GM18520 (cell line): ENCODE results near the gene MRS2.

Experiments used
- ATAC-seq: cut with Tn5 transposase; IDR thresholded peaks from one replicate; pipeline ENCODE4 v1.9.1; 2021; ENCODE audit not compliant: unreplicated experiment

MRS2 gene

DNA sequence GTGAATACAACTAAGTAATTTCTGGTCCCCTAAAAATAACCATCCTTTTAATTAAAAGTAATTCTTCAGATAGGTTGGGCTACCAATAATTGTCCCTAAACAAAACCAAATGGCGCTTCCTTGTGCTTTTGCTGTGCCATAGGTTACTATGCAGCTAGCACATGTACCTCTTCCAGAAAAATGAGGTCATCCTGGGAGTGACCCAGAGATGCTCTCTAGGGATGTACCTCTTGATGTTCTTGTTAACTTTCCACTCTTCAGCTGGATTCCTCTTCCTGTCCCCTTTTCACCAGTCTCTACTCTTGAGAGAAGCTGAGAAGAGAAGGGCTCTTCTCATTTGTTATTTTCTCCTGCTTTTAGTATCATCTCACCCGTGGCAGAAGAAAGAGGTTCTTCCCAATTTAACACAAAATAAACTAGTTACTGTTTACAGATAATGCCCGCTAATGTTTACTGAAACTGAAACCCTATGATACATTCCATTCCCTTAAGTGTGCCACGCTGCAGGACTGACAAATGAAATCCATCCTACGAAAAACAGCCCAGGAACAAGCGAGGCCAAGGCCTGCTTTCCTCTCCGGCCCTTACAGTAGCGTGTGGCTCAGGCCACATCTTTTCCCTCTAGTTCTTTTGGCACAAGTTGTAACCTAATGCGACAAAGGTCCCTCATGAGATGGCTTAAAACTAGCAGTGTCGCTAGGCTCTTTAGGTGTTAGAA is 24.2 kb downstream of the MRS2 start:
- no peak for ATAC-seq

GRCh38 chr6:24428615-24429014 is 25.9 kb downstream of the MRS2 start:
- ATAC-seq = no peak

- ATAC-seq = no peak
Observed at GRCh38 chr6:24429146-24429545, 26.4 kb downstream of the MRS2 start.

- ATAC-seq = no peak
Observed at GRCh38 chr6:24430086-24430485, 27.4 kb downstream of the MRS2 start.

- ATAC-seq = no peak
Observed at GRCh38 chr6:24431045-24431451, 28.3 kb downstream of the MRS2 start.

DNA sequence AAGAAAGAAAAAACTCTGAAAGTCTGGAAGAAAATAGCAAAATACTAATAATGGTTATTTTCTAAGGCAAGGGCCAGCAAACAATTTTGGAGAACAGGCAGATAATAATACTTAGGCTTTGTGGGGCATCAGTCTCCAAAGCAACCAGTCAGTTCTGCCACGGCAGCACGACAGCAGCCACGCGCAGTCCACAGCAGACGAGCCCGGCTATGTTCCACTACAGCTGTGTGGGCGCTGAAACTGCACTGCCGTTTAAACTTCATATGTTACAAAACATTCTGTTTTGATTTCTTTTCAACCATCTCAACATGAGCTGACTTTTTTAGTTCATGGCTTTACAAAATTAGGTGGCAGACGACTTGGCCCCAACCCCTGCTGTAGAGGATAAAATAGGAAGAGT is 29.9 kb downstream of the MRS2 start:
- no peak for ATAC-seq

GRCh38 chr6:24436979-24437378 is 34.2 kb downstream of the MRS2 start:
- no peak for ATAC-seq

DNA sequence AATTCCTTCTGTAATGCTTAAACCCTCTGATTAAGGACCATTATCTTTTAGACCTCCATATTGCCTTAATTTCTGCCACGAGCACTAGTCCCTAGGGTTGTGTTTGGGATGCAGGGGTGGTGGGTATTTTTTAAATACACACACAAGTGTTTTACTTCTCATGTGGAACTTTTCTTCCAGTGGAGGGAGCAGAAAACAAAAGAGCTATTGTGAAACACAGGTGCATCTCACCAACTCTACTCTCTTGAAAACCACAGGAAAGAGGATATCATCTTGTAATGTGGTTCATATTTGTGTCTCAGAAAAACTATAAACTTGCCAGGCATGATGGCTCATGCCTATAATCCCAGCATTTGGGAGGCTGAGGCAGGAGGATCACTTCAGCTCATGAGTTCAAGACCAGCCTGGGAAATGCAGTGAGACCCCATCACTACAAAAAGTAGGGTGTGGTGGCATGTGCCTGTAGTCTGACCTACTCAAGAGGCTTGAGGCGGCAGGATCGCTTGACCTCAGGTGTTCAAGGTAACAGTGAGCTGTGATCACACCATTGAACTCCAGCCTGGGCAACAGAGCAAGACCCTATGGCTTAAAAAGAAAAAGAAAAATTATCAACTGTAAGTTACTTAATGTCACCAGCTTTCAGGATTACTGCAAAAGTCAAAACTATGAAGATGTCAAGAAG is 37.3 kb downstream of the MRS2 start:
- ATAC-seq = no peak

DNA sequence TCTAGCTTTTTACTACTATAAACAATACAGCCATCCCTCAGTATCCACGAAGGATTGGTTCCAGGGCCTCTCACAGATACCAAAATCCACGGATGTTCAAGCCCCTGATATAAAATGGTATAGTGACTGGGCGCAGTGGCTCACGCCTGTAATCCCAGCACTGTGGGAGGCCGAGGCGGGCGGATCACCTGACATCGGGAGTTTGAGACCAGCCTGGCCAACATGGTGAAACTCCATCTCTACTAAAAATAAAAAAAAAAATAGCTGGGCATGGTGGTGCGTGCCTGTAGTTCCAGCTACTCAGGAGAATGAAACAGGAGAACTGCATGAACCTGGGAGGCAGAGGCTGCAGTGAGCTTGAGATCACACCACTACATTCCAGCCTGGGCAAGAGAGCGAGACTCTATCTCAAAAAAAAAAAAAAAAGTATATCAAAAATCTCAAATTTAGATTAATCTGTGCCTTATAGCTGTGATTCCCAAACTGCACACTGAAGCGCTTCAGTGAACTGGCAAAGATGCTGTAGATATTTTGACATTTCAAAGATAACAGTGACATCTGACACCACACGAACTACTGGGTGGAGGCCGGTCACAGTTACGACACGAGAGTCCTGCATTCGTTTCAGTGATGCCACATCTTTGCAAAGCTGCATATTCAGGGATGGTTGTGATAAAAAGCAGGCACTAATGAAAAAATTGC is 38.3 kb downstream of the MRS2 start:
- no peak for ATAC-seq

DNA sequence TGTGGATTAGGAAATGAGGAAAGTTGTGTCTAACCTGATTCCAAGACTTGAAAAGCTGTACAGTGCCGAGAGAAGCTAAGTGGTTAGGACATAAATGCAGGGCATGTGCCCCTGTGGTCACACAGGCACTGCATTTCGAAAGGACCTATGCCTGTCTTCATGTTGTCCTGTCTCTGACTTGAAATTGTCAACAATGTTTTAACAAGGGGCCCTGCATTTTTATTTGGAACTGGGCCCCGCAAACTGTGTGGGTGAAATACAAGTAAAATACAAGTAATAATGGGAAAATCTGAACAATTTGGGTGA is 38.8 kb downstream of the MRS2 start:
- ATAC-seq = no peak

DNA sequence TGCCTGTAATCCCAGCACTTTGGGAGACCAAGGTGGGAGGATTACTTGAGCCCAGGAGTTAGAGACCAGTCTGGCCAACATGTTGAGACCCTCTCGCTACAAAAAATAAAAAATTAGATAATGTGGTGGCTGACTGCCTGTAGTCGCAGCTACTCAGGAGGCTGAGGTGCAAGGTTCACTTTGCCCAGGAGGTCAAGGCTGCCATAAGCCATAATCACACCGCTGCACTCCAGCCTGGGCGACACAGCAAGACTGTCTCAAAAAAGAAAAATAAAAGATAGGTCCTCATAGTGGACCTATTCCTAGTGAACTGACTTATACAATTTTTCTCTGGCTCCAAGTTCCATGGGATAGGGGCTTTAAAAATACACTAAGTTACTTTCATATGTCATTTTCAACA is 41.9 kb downstream of the MRS2 start:
- ATAC-seq = no peak

DNA sequence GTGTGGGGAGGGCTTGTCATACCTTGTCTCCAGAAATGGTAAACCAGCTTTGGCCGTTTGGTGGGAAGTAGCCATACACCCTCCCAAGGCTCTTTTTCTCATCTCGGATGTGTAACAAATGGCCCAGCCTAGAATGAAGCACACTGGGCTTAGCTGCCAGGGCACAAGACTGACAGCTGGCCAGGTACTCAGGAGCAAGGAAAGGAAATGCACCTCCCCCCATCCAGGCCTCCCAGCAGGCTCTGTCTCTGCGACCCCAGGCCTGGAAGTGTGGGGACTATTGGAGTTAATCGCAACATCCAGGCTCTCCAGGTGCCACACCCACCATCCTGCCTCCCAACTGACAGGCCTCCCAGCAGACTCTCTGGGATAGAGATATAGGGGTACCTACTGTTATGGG is 43.0 kb downstream of the MRS2 start:
- no peak for ATAC-seq

GRCh38 chr6:24446670-24447069 is 43.9 kb downstream of the MRS2 start:
- ATAC-seq = no peak

GRCh38 chr6:24448396-24448795 is 45.7 kb downstream of the MRS2 start:
- ATAC-seq = no peak

DNA sequence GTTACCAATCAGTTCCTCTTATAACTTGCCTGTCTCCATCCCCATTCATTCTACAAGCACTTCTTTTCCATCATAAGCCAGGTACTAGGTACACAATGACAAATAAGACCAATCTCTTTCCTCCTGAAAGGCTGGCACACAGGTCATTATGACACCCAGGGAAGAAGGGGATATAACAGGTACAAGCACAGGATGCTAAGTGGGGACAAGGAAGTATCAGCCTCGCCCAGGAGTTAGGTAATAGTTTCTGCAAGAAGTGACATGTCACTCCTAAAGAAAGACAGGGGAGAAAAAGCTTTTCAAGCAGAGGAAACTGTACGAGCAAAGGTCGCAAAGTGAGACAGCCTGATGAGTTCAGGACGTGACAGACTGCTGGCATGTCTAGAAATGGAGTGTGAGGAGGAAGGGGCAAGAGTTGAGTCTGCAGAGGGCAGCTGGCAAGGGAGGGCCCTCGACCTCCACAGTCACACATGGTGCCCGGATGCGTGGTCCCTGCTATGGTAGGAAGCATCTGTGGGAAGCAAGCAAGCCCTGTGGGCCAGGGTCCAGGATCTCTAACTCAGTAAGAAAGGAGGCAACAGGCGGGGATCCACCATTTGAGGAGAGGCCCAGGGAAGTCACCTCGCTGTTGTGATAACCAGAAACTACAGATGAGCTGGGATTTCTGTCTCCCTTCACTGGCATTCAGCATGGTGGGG is 46.2 kb downstream of the MRS2 start:
- no peak for ATAC-seq

DNA sequence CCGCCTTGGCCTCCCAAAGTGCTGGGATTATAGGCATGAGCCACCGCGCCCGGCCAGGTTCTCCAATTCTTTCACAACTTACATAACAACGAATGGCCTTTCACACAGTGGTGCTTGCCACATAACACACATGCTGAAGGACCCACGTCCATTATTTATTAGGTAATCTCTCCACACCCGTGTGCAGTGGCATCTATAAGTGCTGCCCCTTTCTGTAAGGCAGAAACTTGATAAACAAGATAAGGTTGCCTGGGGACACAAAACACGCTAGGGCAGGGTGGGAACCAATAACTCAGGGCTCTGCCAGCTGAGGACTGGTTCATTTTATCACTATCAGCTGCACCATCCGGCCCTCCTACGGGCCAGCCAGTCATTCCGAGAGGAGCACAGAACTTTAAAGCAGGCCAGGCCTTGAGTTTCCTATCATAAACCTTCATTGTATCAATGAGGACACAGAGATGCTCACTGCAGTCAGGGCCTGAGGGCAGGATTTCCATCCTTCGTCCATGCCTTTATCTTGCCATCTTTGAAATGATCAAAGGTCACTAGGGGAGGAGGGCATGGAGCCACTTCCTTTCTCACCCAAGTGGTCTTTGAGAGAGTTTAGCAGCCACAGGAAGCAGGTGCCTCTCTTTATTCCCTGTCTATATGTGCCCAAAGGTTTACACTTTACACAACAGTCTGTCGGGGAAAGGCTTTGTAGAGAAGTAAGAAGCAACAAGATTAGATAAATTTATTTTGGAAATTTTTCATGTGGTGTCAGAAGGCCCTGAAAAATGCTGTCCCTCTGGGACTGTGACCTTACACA is 49.0 kb downstream of the MRS2 start:
- no peak for ATAC-seq

DNA sequence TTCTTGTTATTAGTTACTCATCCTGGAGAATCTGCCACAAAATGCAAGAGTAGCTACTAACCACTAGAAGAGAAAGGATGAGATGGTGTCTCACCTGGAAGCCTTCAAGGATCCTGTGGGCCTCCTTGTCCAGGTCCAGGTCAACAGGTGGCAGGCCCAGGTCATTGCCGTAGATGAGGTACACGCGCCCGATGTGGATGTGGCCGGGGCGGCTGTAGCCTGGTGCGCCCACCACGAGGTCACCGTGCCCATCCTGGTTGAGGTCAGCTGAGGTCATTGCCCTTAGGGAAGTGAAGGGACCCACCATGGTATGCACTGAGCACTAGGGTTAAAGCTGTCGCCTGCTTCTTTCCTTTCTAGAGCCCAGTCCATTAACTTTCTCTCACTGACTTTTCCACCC is 51.2 kb downstream of the MRS2 start:
- no peak for ATAC-seq

GRCh38 chr6:24454452-24454851 is 51.7 kb downstream of the MRS2 start:
- no peak for ATAC-seq

GRCh38 chr6:24455061-24455460 is 52.3 kb downstream of the MRS2 start:
- no peak for ATAC-seq

- no peak for ATAC-seq
Observed at GRCh38 chr6:24458134-24458533, 55.4 kb downstream of the MRS2 start.

GRCh38 chr6:24458941-24459340 is 56.2 kb downstream of the MRS2 start:
- no peak for ATAC-seq
